ENCODE data around the gene DISP1.

DISP1 gene

DNA sequence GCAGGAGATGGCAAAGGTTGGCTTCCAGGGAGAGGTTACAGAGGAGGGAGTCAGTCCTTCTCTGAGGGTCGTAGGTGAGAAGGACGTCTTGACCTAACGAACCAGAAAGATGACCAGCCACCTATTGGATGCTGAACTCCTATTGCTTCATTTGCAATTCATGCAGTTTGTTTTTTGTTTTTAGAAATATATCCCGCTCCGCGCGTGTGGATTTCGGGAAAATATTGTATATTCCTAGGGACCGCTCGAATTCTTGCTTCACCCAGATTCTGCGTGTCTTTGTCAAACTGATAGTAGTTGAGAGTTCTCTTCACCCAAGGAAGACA is 564 bp downstream of the DISP1 start:
- Histone ChIP-seq H3K27me3 (replicated peaks; ENCODE audit: insufficient read depth, low read length) (no peaks in the 10 kb centered on the region), H3K79me2 (ENCODE audit: low read length) (0 out of 2 replicates have a peak, but pooled peaks cover 5% of the 10 kb centered on the region), H3K36me3 (replicated peaks; ENCODE audit: insufficient read depth, low read length) (no peaks in the 10 kb centered on the region), H4K20me1 (ENCODE audit: insufficient read depth, low read length) (no peaks in the 10 kb centered on the region), H3K9me3 (replicated peaks; ENCODE audit: insufficient read depth, low read length) (no peaks in the 10 kb centered on the region), H3K4me1 (ENCODE audit: low read length) (peaks cover 9% of the 10 kb centered on the region; the same call in 1 of the 2 replicates), H3K9ac (ENCODE audit: low read length) (peak overlapping the region; percentile 76), H3K9me2 (replicated peaks; ENCODE audit: insufficient read depth, low read length) (no peaks in the 10 kb centered on the region), H3K27ac (ENCODE audit: low read length) (peak overlapping the region; percentile 66; the same call in 1 of the 2 replicates), H2AFZ (ENCODE audit: low read length) (peak overlapping the region; percentile 99), H3K4me3 (ENCODE audit: low read length) (peak overlapping the region; percentile 86), H3K4me2 (ENCODE audit: low read depth, low read length) (peak overlapping the region; percentile 77), H3F3A (ENCODE audit: insufficient read depth, low read length) (peaks cover 15% of the 10 kb centered on the region)
- DNase-seq, result no peak
- TF ChIP-seq EZH2phosphoT487 (IDR thresholded peaks at IDR 0.05; ENCODE audit: low read length), result no peak
- no peak for TF ChIP-seq EZH2 (optimal IDR thresholded peaks at IDR 0.05; ENCODE audit: low read depth, low read length)
- TF ChIP-seq, protein P1, sequence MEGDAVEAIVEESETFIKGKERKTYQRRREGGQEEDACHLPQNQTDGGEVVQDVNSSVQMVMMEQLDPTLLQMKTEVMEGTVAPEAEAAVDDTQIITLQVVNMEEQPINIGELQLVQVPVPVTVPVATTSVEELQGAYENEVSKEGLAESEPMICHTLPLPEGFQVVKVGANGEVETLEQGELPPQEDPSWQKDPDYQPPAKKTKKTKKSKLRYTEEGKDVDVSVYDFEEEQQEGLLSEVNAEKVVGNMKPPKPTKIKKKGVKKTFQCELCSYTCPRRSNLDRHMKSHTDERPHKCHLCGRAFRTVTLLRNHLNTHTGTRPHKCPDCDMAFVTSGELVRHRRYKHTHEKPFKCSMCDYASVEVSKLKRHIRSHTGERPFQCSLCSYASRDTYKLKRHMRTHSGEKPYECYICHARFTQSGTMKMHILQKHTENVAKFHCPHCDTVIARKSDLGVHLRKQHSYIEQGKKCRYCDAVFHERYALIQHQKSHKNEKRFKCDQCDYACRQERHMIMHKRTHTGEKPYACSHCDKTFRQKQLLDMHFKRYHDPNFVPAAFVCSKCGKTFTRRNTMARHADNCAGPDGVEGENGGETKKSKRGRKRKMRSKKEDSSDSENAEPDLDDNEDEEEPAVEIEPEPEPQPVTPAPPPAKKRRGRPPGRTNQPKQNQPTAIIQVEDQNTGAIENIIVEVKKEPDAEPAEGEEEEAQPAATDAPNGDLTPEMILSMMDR (IDR thresholded peaks at IDR 0.05; ENCODE audit: low read length), result no peak

DNA sequence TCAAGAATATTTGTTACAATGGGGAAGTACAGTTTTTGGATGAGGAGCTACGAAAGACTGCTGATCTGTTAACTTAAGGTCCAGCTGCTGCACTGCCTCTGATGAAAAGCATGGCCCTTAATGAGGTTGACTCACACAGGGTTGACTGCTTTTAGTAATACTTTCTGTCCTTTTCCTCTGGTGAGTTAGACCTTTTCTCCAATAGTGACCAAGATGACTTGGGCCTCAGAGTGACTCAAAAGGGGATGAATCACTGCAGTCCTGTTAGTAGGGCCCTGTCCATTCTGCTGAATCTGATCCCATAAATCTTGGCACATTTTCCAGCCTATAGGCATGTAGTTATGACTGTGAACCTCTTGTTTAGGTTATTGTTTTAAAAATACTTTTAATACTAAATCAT is 2.7 kb downstream of the DISP1 start:
- H3K27me3 ChIP-seq (replicated peaks; ENCODE audit: insufficient read depth, low read length), result no peaks in the 10 kb centered on the region
- peaks cover 15% of the 10 kb centered on the region for H3F3A ChIP-seq (ENCODE audit: insufficient read depth, low read length)
- H4K20me1 ChIP-seq (ENCODE audit: insufficient read depth, low read length), result no peaks in the 10 kb centered on the region
- no peak overlapping the region for H2AFZ ChIP-seq (ENCODE audit: low read length)
- H3K27ac ChIP-seq (ENCODE audit: low read length), result no peak overlapping the region
- no peaks in the 10 kb centered on the region for H3K9me2 ChIP-seq (replicated peaks; ENCODE audit: insufficient read depth, low read length)
- 0 out of 2 replicates have a peak, but pooled peaks cover 5% of the 10 kb centered on the region for H3K79me2 ChIP-seq (ENCODE audit: low read length)
- peaks cover 9% of the 10 kb centered on the region; the same call in 1 of the 2 replicates for H3K4me1 ChIP-seq (ENCODE audit: low read length)
- DNase-seq, result no peak
- H3K4me3 ChIP-seq (ENCODE audit: low read length), result no peak overlapping the region
- H3K36me3 ChIP-seq (replicated peaks; ENCODE audit: insufficient read depth, low read length), result no peaks in the 10 kb centered on the region
- no peak overlapping the region for H3K9ac ChIP-seq (ENCODE audit: low read length)
- H3K4me2 ChIP-seq (ENCODE audit: low read depth, low read length), result no peak overlapping the region
- no peak for TF ChIP-seq EZH2phosphoT487 (IDR thresholded peaks at IDR 0.05; ENCODE audit: low read length)
- no peaks in the 10 kb centered on the region for H3K9me3 ChIP-seq (replicated peaks; ENCODE audit: insufficient read depth, low read length)

DNA sequence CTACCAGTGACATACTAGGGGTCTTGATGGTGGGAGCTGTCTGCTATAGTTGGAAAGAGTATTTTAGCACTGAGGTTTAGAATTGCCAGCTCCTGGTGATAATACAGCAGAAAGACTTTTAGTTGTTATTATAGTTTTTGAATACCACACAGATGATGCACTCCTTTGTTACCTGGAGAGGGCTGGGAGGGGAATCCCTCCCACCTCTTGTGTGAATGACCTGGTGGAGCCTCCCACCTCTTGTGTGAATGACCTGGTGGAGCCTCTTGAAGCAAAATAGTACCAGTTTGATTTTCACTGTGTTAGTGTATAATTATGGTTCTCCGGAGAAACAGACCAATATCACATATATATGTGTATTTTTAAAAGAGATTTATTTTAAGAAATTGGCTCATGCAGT is 3.3 kb downstream of the DISP1 start:
- Histone ChIP-seq H3K27ac (ENCODE audit: low read length) (no peak overlapping the region), H3K79me2 (ENCODE audit: low read length) (0 out of 2 replicates have a peak, but pooled peaks cover 5% of the 10 kb centered on the region), H3K4me2 (ENCODE audit: low read depth, low read length) (no peak overlapping the region), H3K9me3 (replicated peaks; ENCODE audit: insufficient read depth, low read length) (no peaks in the 10 kb centered on the region), H2AFZ (ENCODE audit: low read length) (no peak overlapping the region), H3K9ac (ENCODE audit: low read length) (no peak overlapping the region), H3K9me2 (replicated peaks; ENCODE audit: insufficient read depth, low read length) (no peaks in the 10 kb centered on the region), H3K27me3 (replicated peaks; ENCODE audit: insufficient read depth, low read length) (no peaks in the 10 kb centered on the region), H3F3A (ENCODE audit: insufficient read depth, low read length) (peaks cover 15% of the 10 kb centered on the region), H3K4me3 (ENCODE audit: low read length) (no peak overlapping the region), H3K4me1 (ENCODE audit: low read length) (peaks cover 9% of the 10 kb centered on the region; the same call in 1 of the 2 replicates), H3K36me3 (replicated peaks; ENCODE audit: insufficient read depth, low read length) (no peaks in the 10 kb centered on the region), H4K20me1 (ENCODE audit: insufficient read depth, low read length) (no peaks in the 10 kb centered on the region)
- TF ChIP-seq EZH2phosphoT487 (IDR thresholded peaks at IDR 0.05; ENCODE audit: low read length), result no peak
- TF ChIP-seq, protein P1 (IDR thresholded peaks at IDR 0.05; ENCODE audit: low read length), result no peak
- TF ChIP-seq EZH2 (optimal IDR thresholded peaks at IDR 0.05; ENCODE audit: low read depth, low read length), result no peak
- DNase-seq, result no peak

DNA sequence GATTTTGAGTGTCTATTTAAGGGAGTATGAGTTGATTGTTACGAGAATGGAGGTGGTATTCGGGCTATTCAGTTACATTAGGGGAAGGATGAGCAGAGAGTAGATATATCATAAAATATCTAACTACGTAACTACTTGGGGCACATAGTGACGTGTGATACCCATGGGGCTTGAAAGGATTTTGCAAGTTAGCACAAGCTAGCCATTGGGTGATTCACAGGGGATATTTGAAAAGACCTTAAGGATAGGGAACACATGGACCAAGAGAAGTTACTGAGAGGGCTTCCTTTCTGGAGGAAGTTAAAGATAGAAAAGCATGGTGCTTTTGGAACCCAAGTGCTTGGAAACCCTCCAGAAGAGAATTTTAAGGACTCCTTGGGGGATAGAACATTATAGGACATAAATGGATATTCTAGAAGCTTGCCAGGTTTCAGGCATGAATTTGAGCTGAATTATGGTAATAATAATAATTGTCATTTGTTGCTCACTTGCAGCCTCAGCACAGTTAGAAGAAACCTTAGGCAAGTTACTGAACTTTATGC is 5.4 kb downstream of the DISP1 start:
- DNase-seq, result no peak
- TF ChIP-seq EZH2phosphoT487 (IDR thresholded peaks at IDR 0.05; ENCODE audit: low read length) (no peak), EZH2 (optimal IDR thresholded peaks at IDR 0.05; ENCODE audit: low read depth, low read length) (no peak)
- TF ChIP-seq, protein P1 (IDR thresholded peaks at IDR 0.05; ENCODE audit: low read length), result no peak
- Histone ChIP-seq H3K79me2 (ENCODE audit: low read length) (0 out of 2 replicates have a peak, but pooled peaks cover 5% of the 10 kb centered on the region), H3K9ac (ENCODE audit: low read length) (no peak overlapping the region), H3K9me2 (replicated peaks; ENCODE audit: insufficient read depth, low read length) (no peaks in the 10 kb centered on the region), H3K36me3 (replicated peaks; ENCODE audit: insufficient read depth, low read length) (no peaks in the 10 kb centered on the region), H3K4me2 (ENCODE audit: low read depth, low read length) (no peak overlapping the region), H3F3A (ENCODE audit: insufficient read depth, low read length) (peaks cover 6% of the 10 kb centered on the region), H2AFZ (ENCODE audit: low read length) (no peak overlapping the region), H3K27ac (ENCODE audit: low read length) (no peak overlapping the region), H3K4me1 (ENCODE audit: low read length) (peaks cover 6% of the 10 kb centered on the region; the same call in 1 of the 2 replicates), H3K4me3 (ENCODE audit: low read length) (no peak overlapping the region), H3K9me3 (replicated peaks; ENCODE audit: insufficient read depth, low read length) (no peaks in the 10 kb centered on the region), H4K20me1 (ENCODE audit: insufficient read depth, low read length) (no peaks in the 10 kb centered on the region), H3K27me3 (replicated peaks; ENCODE audit: insufficient read depth, low read length) (no peaks in the 10 kb centered on the region)

All from MM.1S (cell line).